Smooth muscle cell (in vitro differentiated cells): ENCODE results near the gene CDH4. TPM values are rescaled to one million over a fixed set of nuclear protein-coding genes. Genes with fewer than 3 reads are reported as not detected.

ENCODE experiments used
- DNase-seq: peaks from one replicate; lab custom pipeline; 2025; ENCODE audit not compliant: unreplicated experiment; lab: John Stamatoyannopoulos, UW
- H2AFZ ChIP-seq: fragments of 200-600 bp; sonication (generic); 2 replicates; pipeline ENCODE4 v1.6.0; 2016; ENCODE audit warnings: antibody characterized with exemption, low read depth, mild to moderate bottlenecking
- H3F3A ChIP-seq: fragments of 200-600 bp; sonication (generic); 2 replicates; pipeline ENCODE4 v1.6.0; 2017; ENCODE audit warnings: antibody characterized with exemption, low read depth
- H3K27ac ChIP-seq: fragments of 200-600 bp; sonication (generic); 2 replicates; pipeline ENCODE4 v1.5.1; 2016; ENCODE audit warnings: low read depth, mild to moderate bottlenecking
- H3K27me3 ChIP-seq: fragments of 200-600 bp; sonication (generic); 2 replicates; pipeline ENCODE4 v1.6.1; 2016; ENCODE audit warnings: low read depth, mild to moderate bottlenecking
- H3K36me3 ChIP-seq: fragments of 200-600 bp; sonication (generic); 2 replicates; pipeline ENCODE4 v1.5.1; 2016; ENCODE audit warnings: low read depth
- H3K4me1 ChIP-seq: fragments of 200-600 bp; sonication (generic); 2 replicates; pipeline ENCODE4 v1.5.1; 2016; ENCODE audit warnings: low read depth
- H3K4me2 ChIP-seq: fragments of 200-600 bp; sonication (generic); 2 replicates; pipeline ENCODE4 v1.6.0; 2016; ENCODE audit warnings: mild to moderate bottlenecking
- H3K4me3 ChIP-seq: fragments of 200-600 bp; sonication (generic); 2 replicates; pipeline ENCODE4 v1.5.1; 2016; ENCODE audit warnings: mild to moderate bottlenecking
- H3K79me2 ChIP-seq: fragments of 200-600 bp; sonication (generic); 2 replicates; pipeline ENCODE4 v1.6.0; 2016; ENCODE audit warnings: low read depth, mild to moderate bottlenecking
- H3K9ac ChIP-seq: fragments of 200-600 bp; sonication (generic); 2 replicates; pipeline ENCODE4 v1.6.0; 2016; ENCODE audit warnings: low read depth
- H3K9me3 ChIP-seq: fragments of 200-600 bp; sonication (generic); replicated peaks from 2 replicates; pipeline ENCODE4 v1.5.1; 2016; ENCODE audit warnings: low read depth
- H4K20me1 ChIP-seq: fragments of 200-600 bp; sonication (generic); 2 replicates; pipeline ENCODE4 v1.6.0; 2016; ENCODE audit warnings: low read depth
- WGBS: methylation state at CpG from one replicate; pipeline ENCODE4 v1.1.7; 2016; ENCODE audit warnings: low lambda C conversion rate; 5-methylcytosine and 5-hydroxymethylcytosine counted together
- polyA plus RNA-seq: library from polyadenylated mRNA; unstranded; fragments of >200 nt; fragmentation: Nextera tagmentation; extraction: Ambion mirVana; gene quantifications from 2 replicates; pipeline ENCODE4 v1.2.1, GENCODE V29; 2016
- total RNA-seq: library from RNA; depleted of rRNA; stranded (reverse); fragments of >200 nt; gene quantifications from 2 replicates; pipeline ENCODE4 v1.2.3, GENCODE V29; 2014
- TF ChIP-seq, protein P1 (sequence below): fragments of 200-600 bp; sonication (generic); IDR thresholded peaks from 2 replicates; pipeline ENCODE4 v1.5.1; 2017; ENCODE audit warnings: borderline replicate concordance, mild to moderate bottlenecking, antibody characterized with exemption; ENCODE audit not compliant: insufficient read depth, poor library complexity, severe bottlenecking

Gene CDH4
- total and polyA plus RNA-seq, 2 experiments from 2014 or later = 0.03 to 0.04 TPM

DNA sequence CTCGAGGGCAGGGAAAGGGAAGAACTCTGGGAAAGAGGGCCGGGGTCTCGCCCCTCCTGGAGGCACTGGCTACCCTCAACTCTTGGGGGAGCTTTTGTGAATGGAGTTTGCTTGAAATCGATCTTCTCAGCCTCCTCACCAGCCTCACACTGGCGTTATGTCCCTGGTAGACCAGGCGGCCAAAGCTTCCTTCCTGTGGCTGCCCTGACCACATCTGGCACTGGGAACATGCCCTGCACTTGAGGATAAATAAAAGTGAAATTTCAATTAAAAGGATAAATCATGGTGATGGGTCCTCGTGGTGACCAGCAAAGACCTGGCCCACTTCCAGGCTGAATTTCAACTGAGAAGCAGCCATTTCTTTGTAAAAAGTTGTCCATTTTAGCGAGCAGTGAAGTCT is 578.9 kb downstream of the CDH4 start:
- no peak for DNase-seq
- H2AFZ ChIP-seq = no peak overlapping the region
- H3K27me3 ChIP-seq = peaks cover 8% of the 10 kb centered on the region
- H3K9ac ChIP-seq = no peak overlapping the region
- H3K36me3 ChIP-seq = no peaks in the 10 kb centered on the region
- H3K4me2 ChIP-seq = no peak overlapping the region
- no peaks in the 10 kb centered on the region for H3K79me2 ChIP-seq
- TF ChIP-seq, protein P1, sequence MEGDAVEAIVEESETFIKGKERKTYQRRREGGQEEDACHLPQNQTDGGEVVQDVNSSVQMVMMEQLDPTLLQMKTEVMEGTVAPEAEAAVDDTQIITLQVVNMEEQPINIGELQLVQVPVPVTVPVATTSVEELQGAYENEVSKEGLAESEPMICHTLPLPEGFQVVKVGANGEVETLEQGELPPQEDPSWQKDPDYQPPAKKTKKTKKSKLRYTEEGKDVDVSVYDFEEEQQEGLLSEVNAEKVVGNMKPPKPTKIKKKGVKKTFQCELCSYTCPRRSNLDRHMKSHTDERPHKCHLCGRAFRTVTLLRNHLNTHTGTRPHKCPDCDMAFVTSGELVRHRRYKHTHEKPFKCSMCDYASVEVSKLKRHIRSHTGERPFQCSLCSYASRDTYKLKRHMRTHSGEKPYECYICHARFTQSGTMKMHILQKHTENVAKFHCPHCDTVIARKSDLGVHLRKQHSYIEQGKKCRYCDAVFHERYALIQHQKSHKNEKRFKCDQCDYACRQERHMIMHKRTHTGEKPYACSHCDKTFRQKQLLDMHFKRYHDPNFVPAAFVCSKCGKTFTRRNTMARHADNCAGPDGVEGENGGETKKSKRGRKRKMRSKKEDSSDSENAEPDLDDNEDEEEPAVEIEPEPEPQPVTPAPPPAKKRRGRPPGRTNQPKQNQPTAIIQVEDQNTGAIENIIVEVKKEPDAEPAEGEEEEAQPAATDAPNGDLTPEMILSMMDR = no peak
- H3K4me1 ChIP-seq = no peaks in the 10 kb centered on the region
- 86% methylated on average over 8 of the region's 8 CpGs for WGBS
- H3K27ac ChIP-seq = no peak overlapping the region
- H3K9me3 ChIP-seq = no peaks in the 10 kb centered on the region
- no peak overlapping the region for H3K4me3 ChIP-seq
- no peaks in the 10 kb centered on the region for H4K20me1 ChIP-seq
- no peaks in the 10 kb centered on the region for H3F3A ChIP-seq

DNA sequence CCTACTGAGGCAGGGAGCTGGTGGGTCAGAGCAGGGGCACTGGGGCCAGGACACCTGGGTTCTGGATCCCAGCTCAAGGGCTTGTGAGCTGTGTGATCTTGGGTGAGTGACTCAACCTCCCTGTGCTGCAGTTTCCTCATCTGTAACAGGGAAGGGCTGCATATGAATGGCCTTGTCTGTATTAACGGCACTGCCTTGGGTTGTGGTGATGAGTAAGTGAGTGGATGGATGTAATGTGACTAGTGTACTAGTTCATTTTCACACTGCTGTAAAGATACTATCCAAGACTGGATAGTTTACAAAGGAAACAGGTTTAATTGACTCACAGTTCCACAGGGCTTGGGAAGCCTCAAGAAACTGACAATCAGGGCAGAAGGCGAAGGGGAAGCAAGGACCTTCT is 580.1 kb downstream of the CDH4 start:
- TF ChIP-seq, protein P1 = no peak
- no peak for DNase-seq
- Histone ChIP-seq H3K4me3 (no peak overlapping the region), H3F3A (no peaks in the 10 kb centered on the region), H3K27me3 (peaks cover 10% of the 10 kb centered on the region), H4K20me1 (no peaks in the 10 kb centered on the region), H2AFZ (no peak overlapping the region), H3K9ac (no peak overlapping the region), H3K36me3 (no peaks in the 10 kb centered on the region), H3K27ac (no peak overlapping the region), H3K9me3 (no peaks in the 10 kb centered on the region), H3K79me2 (no peaks in the 10 kb centered on the region), H3K4me1 (no peaks in the 10 kb centered on the region), H3K4me2 (no peak overlapping the region)
- 84% methylated on average over 2 of the region's 2 CpGs for WGBS

DNA sequence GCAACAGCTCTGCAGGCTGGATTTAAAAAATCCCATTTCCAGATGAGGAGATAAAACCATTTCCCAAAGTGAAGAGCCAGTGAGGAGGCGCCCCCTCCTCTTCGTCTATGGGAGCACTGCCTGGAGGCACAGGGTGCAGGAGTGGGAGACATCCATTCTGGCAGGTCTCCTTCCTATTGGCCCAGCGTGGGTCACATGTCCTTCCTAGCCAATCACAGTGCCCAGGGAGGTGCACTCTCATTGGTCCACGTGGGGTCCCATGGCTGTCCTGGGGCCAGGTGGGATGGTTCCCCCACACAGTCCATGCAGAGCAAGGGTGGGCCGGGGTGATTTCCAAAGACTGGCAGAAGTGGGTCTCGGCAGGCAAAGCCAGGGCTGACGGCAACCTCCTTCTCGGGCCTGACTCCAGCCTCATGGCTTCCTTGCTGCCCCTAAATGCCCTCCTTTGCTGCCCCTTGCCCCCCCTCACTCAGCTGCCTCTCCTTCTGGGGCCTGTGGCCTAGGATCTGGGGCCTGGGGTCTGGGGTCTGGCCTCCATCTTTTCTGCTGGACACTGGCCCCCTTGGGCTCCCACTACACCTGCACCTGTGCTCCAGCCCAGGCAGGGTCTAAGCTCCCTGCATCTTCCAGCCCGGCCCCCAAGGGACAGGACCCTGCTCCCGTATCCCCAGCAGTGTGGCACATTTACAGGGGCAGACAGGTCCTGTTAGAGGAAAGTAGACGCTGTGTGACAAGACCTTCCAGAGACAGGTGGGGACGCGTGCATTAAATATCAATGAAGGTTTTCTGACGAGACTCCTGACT is 581.9 kb downstream of the CDH4 start:
- no peak overlapping the region for H3K4me2 ChIP-seq
- WGBS = 89% methylated on average over 14 of the region's 14 CpGs
- no peak for DNase-seq

More for the DNA sequence above, 581.9 kb downstream of the CDH4 start:
- H3K36me3 ChIP-seq = no peaks in the 10 kb centered on the region
- no peak overlapping the region for H3K9ac ChIP-seq
- H3K79me2 ChIP-seq = no peaks in the 10 kb centered on the region
- no peak overlapping the region for H3K27ac ChIP-seq
- H3K4me3 ChIP-seq = no peak overlapping the region
- TF ChIP-seq, protein P1 = no peak
- no peaks in the 10 kb centered on the region for H4K20me1 ChIP-seq
- peaks cover 11% of the 10 kb centered on the region for H3K27me3 ChIP-seq
- no peaks in the 10 kb centered on the region for H3K9me3 ChIP-seq
- H3F3A ChIP-seq = no peaks in the 10 kb centered on the region
- H2AFZ ChIP-seq = no peak overlapping the region
- H3K4me1 ChIP-seq = no peaks in the 10 kb centered on the region
